Measurements from ENCODE around the gene CADM1.

Gene CADM1

GRCh38 chr11:115317277-115318185, 186.7 kb downstream of the CADM1 start:
- no peak for DNase-seq (ENCODE audit: low read depth in 2 of 2)

DNA sequence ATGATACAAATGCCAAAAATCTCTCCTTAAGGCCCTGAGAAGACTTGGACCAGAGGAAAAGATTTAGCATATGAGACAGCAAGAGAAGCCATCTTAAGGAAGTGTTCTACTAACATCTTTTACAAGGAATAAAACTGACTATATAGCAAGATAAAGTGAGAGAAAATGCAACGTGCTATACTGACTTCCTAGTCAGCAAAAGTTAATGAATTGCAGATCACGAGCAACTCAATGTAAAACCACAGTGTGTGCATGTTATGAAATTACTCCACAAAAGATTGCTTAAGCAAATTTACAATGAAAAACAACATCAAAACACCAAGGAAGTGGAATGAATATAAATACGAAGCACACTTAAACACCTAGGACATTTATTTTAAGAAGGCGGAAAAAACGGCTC, 187.5 kb downstream of the CADM1 start:
- DNase-seq (ENCODE audit: low read depth in 2 of 2) = no peak

GRCh38 chr11:115314330-115314920, 189.8 kb downstream of the CADM1 start:
- DNase-seq (ENCODE audit: low read depth in 2 of 2) = no peak

DNA sequence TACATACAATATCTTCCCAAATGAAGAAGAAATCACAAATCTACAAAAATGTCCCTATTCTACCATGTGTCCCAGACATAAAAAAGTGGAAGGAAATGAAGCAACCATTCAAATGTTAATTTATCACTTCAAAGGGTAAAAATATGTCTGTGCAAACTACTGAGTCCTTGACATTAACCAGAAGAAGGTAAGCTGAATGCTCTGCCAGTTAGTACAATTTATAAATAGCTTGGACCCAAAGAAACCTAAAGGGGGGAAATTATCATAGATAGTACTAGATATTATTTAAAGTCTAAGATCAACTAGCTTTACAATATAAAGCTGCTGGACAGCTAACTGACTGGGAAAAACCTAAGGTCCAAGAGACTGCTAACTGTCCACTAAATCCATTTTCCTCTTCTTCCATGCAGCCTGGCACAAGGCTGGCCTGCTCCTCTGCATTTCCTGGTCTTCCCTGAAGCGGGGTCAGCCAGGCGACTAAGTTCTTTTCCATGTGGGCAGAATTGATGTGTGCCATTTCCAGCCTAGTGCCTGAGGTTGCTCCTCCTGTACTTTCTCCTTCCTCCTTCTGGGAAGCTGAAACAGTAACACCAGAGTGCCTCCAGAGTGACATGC, 190.9 kb downstream of the CADM1 start:
- DNase-seq (ENCODE audit: low read depth in 2 of 2) = no peak

DNA sequence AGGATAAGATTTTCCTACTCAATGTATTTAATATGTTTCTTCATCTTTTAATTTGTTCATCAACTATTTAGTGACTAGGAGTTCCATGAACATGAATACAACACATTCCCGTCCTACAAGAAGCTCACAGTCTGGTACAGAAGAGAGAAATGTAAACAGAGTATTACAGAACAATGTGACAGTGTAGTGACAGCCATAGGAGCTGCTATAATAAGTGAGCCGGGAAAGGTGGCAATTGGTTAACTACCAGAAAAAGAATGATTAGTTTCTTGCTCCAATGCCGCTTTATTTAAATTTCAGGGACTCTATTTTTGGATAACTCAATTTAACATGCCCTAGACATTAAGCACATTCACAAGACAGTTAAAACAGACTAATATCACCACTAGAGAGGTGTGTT, 192.3 kb downstream of the CADM1 start:
- no peak for DNase-seq (ENCODE audit: low read depth in 2 of 2)

- DNase-seq (ENCODE audit: low read depth in 2 of 2) = no peak
Measured at GRCh38 chr11:115306689-115307088, 197.5 kb downstream of the CADM1 start.

- DNase-seq (ENCODE audit: low read depth in 2 of 2) = no peak
Measured at GRCh38 chr11:115304774-115305472, 199.3 kb downstream of the CADM1 start.

DNA sequence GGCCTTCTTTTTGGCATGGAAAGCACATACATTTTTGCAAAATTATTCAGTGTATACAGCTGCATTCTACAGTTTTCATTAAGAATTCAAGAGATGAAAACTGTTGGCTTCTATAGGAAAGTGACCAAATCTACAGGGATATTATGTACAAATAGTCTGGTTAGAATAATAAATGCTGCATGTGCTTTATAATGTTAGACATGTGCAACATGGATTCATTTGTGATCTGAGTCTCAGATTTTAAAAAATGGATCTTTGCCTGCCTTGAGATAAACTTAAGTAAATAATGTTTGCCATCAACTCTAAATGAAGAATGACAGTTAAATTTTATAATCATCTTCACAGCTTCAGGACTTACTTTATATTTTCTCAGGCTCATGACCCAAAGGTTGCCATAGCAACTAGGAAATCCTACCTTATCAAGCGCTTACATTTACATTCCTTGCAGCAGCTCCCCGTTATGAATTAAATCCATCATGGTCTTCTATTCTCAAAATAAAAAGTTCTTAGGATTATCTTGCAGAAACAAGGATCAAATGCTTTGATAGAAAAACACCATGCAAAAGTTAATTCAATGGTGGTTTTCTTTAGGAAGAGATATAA, 200.2 kb downstream of the CADM1 start:
- DNase-seq (ENCODE audit: low read depth in 2 of 2) = no peak

- no peak for DNase-seq (ENCODE audit: low read depth in 2 of 2)
Measured at GRCh38 chr11:115302946-115303703, 201.1 kb downstream of the CADM1 start.

DNA sequence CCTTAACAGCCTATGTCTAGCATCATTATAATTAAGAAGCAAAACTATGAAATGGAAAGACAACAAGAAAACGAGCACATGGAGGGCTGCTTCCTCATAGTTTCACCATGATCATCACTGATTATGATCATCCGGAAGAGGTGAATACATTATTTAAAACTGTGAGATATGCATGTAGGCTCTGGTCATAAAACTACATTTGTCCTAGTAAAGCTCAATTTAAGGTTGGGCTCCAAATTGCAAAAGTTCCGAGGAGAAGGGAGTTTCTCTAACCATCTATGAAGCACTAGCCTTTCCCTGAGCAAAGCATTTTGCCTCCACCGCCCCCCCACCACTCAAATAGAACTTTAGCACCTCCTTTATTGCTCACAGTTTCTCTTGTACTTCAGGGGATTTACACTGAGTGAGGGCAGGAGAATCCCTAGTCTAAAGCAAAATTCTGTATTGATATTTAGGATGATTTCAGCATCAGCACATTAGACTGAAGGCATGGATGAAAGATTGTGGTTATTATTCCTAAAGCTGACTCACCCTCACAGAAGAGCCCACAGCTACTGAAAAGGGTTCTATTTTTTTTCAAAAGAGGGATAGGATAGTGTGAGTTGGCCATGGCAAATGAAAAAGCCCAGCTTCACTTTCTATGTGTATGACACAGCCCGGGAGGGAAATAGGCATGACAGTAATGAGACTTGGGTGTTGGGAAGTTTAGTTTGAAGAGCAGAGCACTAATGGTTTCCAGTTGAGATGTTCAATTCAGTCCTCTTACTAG, 203.4 kb downstream of the CADM1 start:
- DNase-seq (ENCODE audit: low read depth in 2 of 2) = no peak

- DNase-seq (ENCODE audit: low read depth in 2 of 2) = no peak
Measured at GRCh38 chr11:115298300-115299012, 205.8 kb downstream of the CADM1 start.

DNA sequence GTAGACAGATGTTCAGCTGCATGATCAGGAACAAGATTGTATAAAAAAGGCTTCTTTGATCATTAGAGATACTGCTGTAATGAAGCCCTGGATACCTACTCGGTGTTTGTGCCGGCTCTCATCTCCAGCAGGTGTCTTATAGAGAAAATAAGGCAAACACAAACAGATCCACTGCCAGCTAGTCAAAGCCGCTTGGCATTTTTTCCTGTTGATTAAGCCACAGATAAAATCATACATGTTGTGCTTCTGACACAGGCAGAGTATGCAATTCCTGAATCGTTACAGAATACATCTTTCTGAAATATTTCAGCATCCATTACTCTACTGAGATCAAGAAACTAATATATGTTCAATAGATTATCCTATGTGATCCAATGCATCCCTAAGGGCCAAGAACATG, 206.9 kb downstream of the CADM1 start:
- DNase-seq (ENCODE audit: low read depth in 2 of 2) = no peak

DNA sequence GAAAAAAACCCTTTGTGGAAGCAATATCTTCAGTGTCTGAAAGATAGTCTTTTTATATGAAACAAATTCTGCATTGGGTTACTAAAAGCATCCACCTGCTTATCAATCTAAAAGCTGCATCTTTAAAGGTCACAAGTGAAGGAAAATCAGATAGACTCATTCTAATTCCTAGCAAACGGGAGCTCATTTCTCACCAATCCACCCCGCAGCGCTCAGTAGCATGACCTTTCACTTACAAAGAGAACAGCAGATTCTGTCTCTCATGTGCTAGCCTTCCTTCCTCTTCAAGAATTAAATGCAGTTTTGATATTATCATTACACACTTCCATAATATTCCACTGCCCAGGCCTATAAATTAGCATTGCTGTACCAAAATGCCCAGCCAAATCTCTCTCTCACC, 212.9 kb downstream of the CADM1 start:
- DNase-seq (ENCODE audit: low read depth in 2 of 2) = no peak

- no peak for DNase-seq (ENCODE audit: low read depth in 2 of 2)
Measured at GRCh38 chr11:115290893-115291292, 213.3 kb downstream of the CADM1 start.

- no peak for DNase-seq (ENCODE audit: low read depth in 2 of 2)
Measured at GRCh38 chr11:115290479-115290878, 213.7 kb downstream of the CADM1 start.

DNA sequence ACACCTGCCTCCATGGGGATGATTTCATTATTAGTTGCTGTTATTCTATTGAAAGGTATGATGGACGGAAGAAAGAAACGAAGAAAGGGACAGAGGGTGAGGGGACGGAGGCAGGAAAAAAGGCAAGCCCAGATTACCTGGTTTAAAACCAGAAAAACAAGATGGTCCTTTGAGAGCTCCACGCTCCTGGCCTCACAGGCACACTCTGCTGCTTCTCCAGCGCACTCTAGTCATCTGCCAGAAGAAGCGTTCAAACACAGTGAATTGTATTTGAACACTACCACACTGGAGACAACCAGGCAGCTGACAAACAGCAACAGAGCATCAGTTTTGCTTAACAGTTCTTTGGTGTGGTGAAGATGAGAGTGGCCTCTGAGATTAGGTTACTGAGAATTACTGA, 216.9 kb downstream of the CADM1 start:
- DNase-seq (ENCODE audit: low read depth in 2 of 2) = no peak

GRCh38 chr11:115286614-115287013, 217.6 kb downstream of the CADM1 start:
- DNase-seq (ENCODE audit: low read depth in 2 of 2) = no peak

GRCh38 chr11:115284773-115285172, 219.4 kb downstream of the CADM1 start:
- no peak for DNase-seq (ENCODE audit: low read depth in 2 of 2)

- no peak for DNase-seq (ENCODE audit: low read depth in 2 of 2)
Measured at GRCh38 chr11:115282923-115283322, 221.3 kb downstream of the CADM1 start.

GRCh38 chr11:115280775-115281174, 223.4 kb downstream of the CADM1 start:
- no peak for DNase-seq (ENCODE audit: low read depth in 2 of 2)

Measured in stimulated activated CD4-positive, alpha-beta T cell treated with anti-CD3 and anti-CD28 coated beads, Interleukin-4, amount 100 ng/mL, for 48 hours (primary cell).